K562 (cell line): Measurements from ENCODE around the gene DCAF4L1. TPM values are rescaled to one million over a fixed set of nuclear protein-coding genes. Genes with fewer than 3 reads are reported as not detected.

Experiments
- ATAC-seq: fragments of 200-7000 bp; cut with Tn5 transposase; 3 replicates; pipeline ENCODE4 v1.9.1; 2020; ENCODE audit warnings: moderate library complexity
- BruUV-seq: library from RNA; stranded (reverse); fragments of 400-500 nt; replicated peaks from 2 replicates; lab custom pipeline; 2021; lab: Mats Ljungman, UMichigan
- CTCF ChIA-PET: fragments of 300-600 bp; formaldehyde crosslinking; extraction: SDS; loops from one replicate; lab custom pipeline; 2021; ENCODE audit warnings: low intra/inter-chr PET ratio; lab: Yijun Ruan, JAX
- POLR2A ChIA-PET: fragments of 300-600, 350-650 bp; sonication (Branson Sonifier 250); formaldehyde crosslinking; extraction: SDS; loops from one replicate; lab custom pipeline; 2021; ENCODE audit warnings: antibody characterized with exemption, inconsistent platforms; lab: Yijun Ruan, JAX
- DNase-seq, 4 experiments: peaks; one replicate each; pipeline versions ENCODE4 v3.0.0 to v3.0.0-alpha.2; 2011 to 2018; ENCODE audit warnings: low spot score in 3 of 4, mixed read lengths in 3 of 4; ENCODE audit errors: extremely low read depth in 1 of 4
- FAIRE-seq: peaks from 2 replicates; lab custom pipeline; 2011; peaks lifted over from hg19 to GRCh38; lab: Jason Lieb, UNC
- H2AFZ ChIP-seq: 2 replicates; pipeline ENCODE4 v1.6.0; 2011; ENCODE audit warnings: low read depth, low read length, control low read depth, inconsistent platforms
- H3K27ac ChIP-seq: fragments of 200-600 bp; 3 replicates; pipeline ENCODE4 v1.8.0; 2011; ENCODE audit warnings: low read depth, mild to moderate bottlenecking, control low read depth, inconsistent platforms, low read length, moderate library complexity, mixed read lengths; ENCODE audit errors: extremely low read depth
- H3K27me3 ChIP-seq, 2 experiments: fragments of 300-600 bp in 1 of 2; 2 replicates in 1 of 2; 3 replicates in 1 of 2; pipeline versions ENCODE4 v1.6.0 to v1.8.0; 2011; ENCODE audit warnings: inconsistent platforms in 2 of 2, low read length in 2 of 2, mild to moderate bottlenecking in 1 of 2, mixed read lengths in 1 of 2, moderate library complexity in 1 of 2; ENCODE audit not compliant: control insufficient read depth in 2 of 2, insufficient read depth in 2 of 2
- H3K36me3 ChIP-seq: fragments of 300-600 bp; 3 replicates; pipeline ENCODE4 v1.8.0; 2011; ENCODE audit warnings: mild to moderate bottlenecking, low read length, inconsistent platforms; ENCODE audit not compliant: control insufficient read depth, insufficient read depth
- H3K4me1 ChIP-seq, 2 experiments: fragments of 200-600 bp in 1 of 2; replicated peaks in 1 of 2; 2 replicates in 1 of 2; 3 replicates in 1 of 2; pipeline versions ENCODE4 v1.5.1 to v1.8.0; 2011; ENCODE audit warnings: inconsistent platforms in 2 of 2, low read length in 2 of 2, mild to moderate bottlenecking in 1 of 2, mixed read lengths in 1 of 2, moderate library complexity in 1 of 2; ENCODE audit not compliant: control insufficient read depth in 2 of 2, insufficient read depth in 2 of 2
- H3K4me2 ChIP-seq: 2 replicates; pipeline ENCODE4 v1.6.1; 2011; ENCODE audit warnings: low read length, control low read depth, inconsistent platforms, mixed read lengths; ENCODE audit not compliant: insufficient read depth
- H3K4me3 ChIP-seq: fragments of 200-600 bp; sonication (generic), shearing (Covaris generic); 2 replicates; pipeline ENCODE4 v1.5.1; 2016; ENCODE audit warnings: control low read depth, inconsistent platforms
- H3K79me2 ChIP-seq: fragments of 200-600 bp; 3 replicates; pipeline ENCODE4 v1.8.0; 2011; ENCODE audit warnings: low read length, inconsistent platforms; ENCODE audit not compliant: control insufficient read depth, insufficient read depth
- H3K9ac ChIP-seq, 2 experiments: 2 replicates each; pipeline versions ENCODE4 v1.6.0 to v1.6.1; 2011; ENCODE audit warnings: low read depth in 2 of 2, low read length in 2 of 2, control low read depth in 1 of 2, inconsistent platforms in 1 of 2, mild to moderate bottlenecking in 1 of 2, mixed read lengths in 1 of 2; ENCODE audit not compliant: insufficient read depth in 1 of 2
- H3K9me1 ChIP-seq: one replicate; pipeline ENCODE4 v1.6.0; 2011; ENCODE audit warnings: inconsistent platforms, mild to moderate bottlenecking, low read length, moderate library complexity; ENCODE audit not compliant: control insufficient read depth, insufficient read depth
- H3K9me3 ChIP-seq: replicated peaks from 2 replicates; pipeline ENCODE4 v1.5.1; 2011; ENCODE audit warnings: low read depth, low read length, inconsistent platforms; ENCODE audit not compliant: control insufficient read depth, insufficient read depth
- H4K20me1 ChIP-seq: replicated peaks from 2 replicates; pipeline ENCODE4 v1.6.1; 2011; ENCODE audit warnings: low read length, inconsistent platforms, mixed read lengths; ENCODE audit not compliant: control insufficient read depth, insufficient read depth
- CTBP1 ChIP-seq: fragments of 450-650 bp; IDR thresholded peaks from 2 replicates; pipeline ENCODE4 v1.6.1; 2016; ENCODE audit warnings: borderline replicate concordance
- DMBX1 ChIP-seq: fragments of 250-450 bp; sonication (Bioruptor Pico); IDR thresholded peaks from 2 replicates; pipeline ENCODE4 v1.8.0; 2022; ENCODE audit warnings: inconsistent platforms, mild to moderate bottlenecking, moderate library complexity, borderline replicate concordance
- HDAC2 ChIP-seq: fragments of 450-650 bp; IDR thresholded peaks from 2 replicates; pipeline ENCODE4 v1.6.1; 2016; ENCODE audit warnings: mild to moderate bottlenecking
- PML ChIP-seq: IDR thresholded peaks from 2 replicates; pipeline ENCODE4 v1.6.1; 2012; ENCODE audit warnings: low read length, inconsistent platforms
- TEAD4 ChIP-seq, 2 experiments: sonication (generic) in 1 of 2; formaldehyde crosslinking in 1 of 2; IDR thresholded peaks; 2 replicates each; pipeline versions ENCODE4 v1.6.1 to v1.8.0; 2012 to 2022; ENCODE audit warnings: borderline replicate concordance in 1 of 2, inconsistent platforms in 1 of 2, low read length in 1 of 2, mild to moderate bottlenecking in 1 of 2, missing genetic modification reagents in 1 of 2
- ZNF133 ChIP-seq: fragments of 250-450 bp; sonication (Bioruptor Pico); IDR thresholded peaks from 2 replicates; pipeline ENCODE4 v1.4.0; 2020; ENCODE audit warnings: mild to moderate bottlenecking
- ZNF347 ChIP-seq: fragments of 450-650 bp; formaldehyde crosslinking; IDR thresholded peaks from 2 replicates; pipeline ENCODE4 v1.4.0; 2020; ENCODE audit warnings: low read depth, mild to moderate bottlenecking, moderate library complexity
- ZNF696 ChIP-seq: fragments of 250-450 bp; sonication (Bioruptor Pico); conservative IDR thresholded peaks from 2 replicates; pipeline ENCODE4 v1.4.0; 2020; ENCODE audit warnings: mild to moderate bottlenecking, moderate library complexity
- ZNF76 ChIP-seq: fragments of 250-450 bp; sonication (Bioruptor Pico); IDR thresholded peaks from 2 replicates; pipeline ENCODE4 v1.4.0; 2020; ENCODE audit warnings: mild to moderate bottlenecking, moderate library complexity, borderline replicate concordance
- WGBS: fragments of 100-300 bp; shearing (Covaris generic); methylation state at CpG from one replicate; pipeline ENCODE4 v1.1.6; 2016; ENCODE audit warnings: low coverage, mixed read lengths; ENCODE audit not compliant: insufficient coverage; ENCODE audit errors: missing lambda C conversion rate; 5-methylcytosine and 5-hydroxymethylcytosine counted together
- in situ Hi-C: fragments of 300-500 bp; cut with MboI; formaldehyde crosslinking; loops from 4 replicates; pipeline ENCODE4 v1.15.0; 2018; ENCODE audit warnings: inconsistent platforms, mixed read lengths
- intact Hi-C: fragments of 100-400 bp; cut with micrococcal nuclease; formaldehyde crosslinking; loops from 2 replicates; pipeline ENCODE4 v1.14.2; 2022
- polyA plus RNA-seq, 8 experiments: library from polyadenylated mRNA; depleted of rRNA in 4 of 8; stranded (reverse) in 5 of 8; unstranded in 3 of 8; fragments of >200 nt; fragmentation: Nextera tagmentation in 2 of 8; fragmentation: Illumina TruSeq in 1 of 8; extraction: Ambion mirVana in 2 of 8; extraction: Trizol in 1 of 8; gene quantifications; 2 replicates each; pipeline versions ENCODE4 v1.2.1 to v1.2.3, GENCODE V29; 2011 to 2014; ENCODE audit warnings: inconsistent platforms in 1 of 8, missing spikeins in 1 of 8
- total RNA-seq, 7 experiments: library from RNA; depleted of rRNA in 6 of 7; stranded (reverse); fragments of >200 nt in 6 of 7; fragmentation: Illumina TruSeq in 2 of 7; extraction: Trizol in 2 of 7; gene quantifications; 2 replicates each; pipeline versions ENCODE4 v1.2.1 to v1.2.3, GENCODE V29; 2011 to 2021; ENCODE audit warnings: low replicate concordance in 1 of 7
- TF ChIP-seq, protein P1 (sequence below): IDR thresholded peaks from 3 replicates; pipeline ENCODE4 v1.6.1; 2011; ENCODE audit warnings: borderline replicate concordance, mild to moderate bottlenecking; ENCODE audit not compliant: insufficient read length, insufficient read depth
- TF ChIP-seq, protein P2 (sequence below), 2 experiments: fragments of 450-650 bp; IDR thresholded peaks; 2 replicates each; pipeline ENCODE4 v1.6.1; 2016; ENCODE audit warnings: mild to moderate bottlenecking in 2 of 2, borderline replicate concordance in 1 of 2, low read depth in 1 of 2, moderate library complexity in 1 of 2

DCAF4L1 gene
- total and polyA plus RNA-seq, 9 of the 15 experiments (the other 6 are each of a cell fraction or from before 2014, with no cell fraction given) = 0.17 to 0.64 (median 0.36) TPM

DNA sequence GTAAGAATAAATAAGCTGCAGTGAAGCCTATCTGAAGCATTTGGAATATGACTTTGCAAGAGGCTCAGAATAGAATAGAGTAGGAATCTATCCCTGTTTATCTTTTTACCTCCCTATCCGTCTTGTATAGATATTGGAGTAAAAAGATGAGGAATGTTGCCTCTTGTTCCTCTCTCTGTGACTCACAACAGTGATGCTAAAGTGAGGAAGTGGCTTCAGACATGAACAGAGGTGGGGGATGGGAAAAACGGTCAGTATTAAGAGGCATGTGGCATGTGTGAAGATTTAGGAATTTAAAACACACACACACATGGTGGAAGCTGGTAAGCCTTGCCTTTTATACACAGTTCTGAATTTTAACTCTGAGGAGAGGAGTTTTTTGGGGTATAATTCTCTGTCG, 3.8 kb upstream of the DCAF4L1 start (continued):
- TF ChIP-seq CTBP1 (no peak), DMBX1 (CRISPR knock-in tag) (no peak)

DNA sequence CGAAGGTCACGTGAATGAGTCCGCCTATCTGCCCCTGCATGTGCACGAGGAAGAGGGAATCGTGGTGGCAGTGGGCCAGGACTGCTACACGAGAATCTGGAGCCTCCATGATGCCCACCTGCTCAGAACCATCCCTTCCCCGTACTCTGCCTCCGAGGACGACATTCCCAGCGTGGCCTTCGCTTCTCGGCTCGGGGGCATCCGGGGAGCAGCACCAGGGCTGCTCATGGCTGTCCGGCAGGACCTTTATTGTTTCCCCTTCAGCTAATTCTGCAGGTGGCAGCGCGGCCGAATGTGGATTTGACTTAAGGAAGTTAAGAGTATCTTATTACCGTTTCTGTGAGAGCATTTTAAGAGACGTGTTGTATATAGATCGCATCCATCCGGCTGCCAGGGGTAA, 1.2 kb downstream of the DCAF4L1 start:
- WGBS = 70% methylated on average over 22 of the region's 22 CpGs
- ATAC-seq (no peak), DNase-seq (no peak), FAIRE-seq (no peak)
- no peaks in the 10 kb centered on the region for H3K36me3 ChIP-seq
- no peak overlapping the region for H3K4me2 ChIP-seq
- no peaks in the 10 kb centered on the region for H3K79me2 ChIP-seq
- H3K27me3 ChIP-seq = no peaks in the 10 kb centered on the region
- no peak overlapping the region for H3K4me3 ChIP-seq
- H3K9me3 ChIP-seq = peaks cover 2% of the 10 kb centered on the region; the same call in 1 of the 2 replicates
- H2AFZ ChIP-seq = no peak overlapping the region
- in situ Hi-C loops (no loop called here), intact Hi-C loops (no loop called here)
- H3K4me1 ChIP-seq = no peaks in the 10 kb centered on the region
- ChIA-PET POLR2A (no interaction called here), CTCF (no interaction called here)
- H3K9me1 ChIP-seq = no peaks in the 10 kb centered on the region
- no peak overlapping the region for H3K27ac ChIP-seq
- no peak overlapping the region for H3K9ac ChIP-seq
- no peaks in the 10 kb centered on the region for H4K20me1 ChIP-seq
- BruUV-seq = no TSS peak
- TF ChIP-seq, protein P1, sequence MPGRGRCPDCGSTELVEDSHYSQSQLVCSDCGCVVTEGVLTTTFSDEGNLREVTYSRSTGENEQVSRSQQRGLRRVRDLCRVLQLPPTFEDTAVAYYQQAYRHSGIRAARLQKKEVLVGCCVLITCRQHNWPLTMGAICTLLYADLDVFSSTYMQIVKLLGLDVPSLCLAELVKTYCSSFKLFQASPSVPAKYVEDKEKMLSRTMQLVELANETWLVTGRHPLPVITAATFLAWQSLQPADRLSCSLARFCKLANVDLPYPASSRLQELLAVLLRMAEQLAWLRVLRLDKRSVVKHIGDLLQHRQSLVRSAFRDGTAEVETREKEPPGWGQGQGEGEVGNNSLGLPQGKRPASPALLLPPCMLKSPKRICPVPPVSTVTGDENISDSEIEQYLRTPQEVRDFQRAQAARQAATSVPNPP = no peak
- no peak for TF ChIP-seq ZNF76 (CRISPR knock-in tag)
- no peak for TF ChIP-seq TEAD4 (IDR thresholded peaks at IDR 0.05; ENCODE audit: low read length)
- TF ChIP-seq TEAD4 (CRISPR knock-in tag; IDR thresholded peaks at IDR 0.05; ENCODE audit: borderline replicate concordance) = no peak
- no peak for TF ChIP-seq HDAC2
- no peak for TF ChIP-seq PML
- TF ChIP-seq ZNF696 (CRISPR knock-in tag) = no peak
- no peak for TF ChIP-seq ZNF133 (CRISPR knock-in tag)
- no peak for TF ChIP-seq ZNF347 (CRISPR knock-in tag)
- TF ChIP-seq, protein P2, sequence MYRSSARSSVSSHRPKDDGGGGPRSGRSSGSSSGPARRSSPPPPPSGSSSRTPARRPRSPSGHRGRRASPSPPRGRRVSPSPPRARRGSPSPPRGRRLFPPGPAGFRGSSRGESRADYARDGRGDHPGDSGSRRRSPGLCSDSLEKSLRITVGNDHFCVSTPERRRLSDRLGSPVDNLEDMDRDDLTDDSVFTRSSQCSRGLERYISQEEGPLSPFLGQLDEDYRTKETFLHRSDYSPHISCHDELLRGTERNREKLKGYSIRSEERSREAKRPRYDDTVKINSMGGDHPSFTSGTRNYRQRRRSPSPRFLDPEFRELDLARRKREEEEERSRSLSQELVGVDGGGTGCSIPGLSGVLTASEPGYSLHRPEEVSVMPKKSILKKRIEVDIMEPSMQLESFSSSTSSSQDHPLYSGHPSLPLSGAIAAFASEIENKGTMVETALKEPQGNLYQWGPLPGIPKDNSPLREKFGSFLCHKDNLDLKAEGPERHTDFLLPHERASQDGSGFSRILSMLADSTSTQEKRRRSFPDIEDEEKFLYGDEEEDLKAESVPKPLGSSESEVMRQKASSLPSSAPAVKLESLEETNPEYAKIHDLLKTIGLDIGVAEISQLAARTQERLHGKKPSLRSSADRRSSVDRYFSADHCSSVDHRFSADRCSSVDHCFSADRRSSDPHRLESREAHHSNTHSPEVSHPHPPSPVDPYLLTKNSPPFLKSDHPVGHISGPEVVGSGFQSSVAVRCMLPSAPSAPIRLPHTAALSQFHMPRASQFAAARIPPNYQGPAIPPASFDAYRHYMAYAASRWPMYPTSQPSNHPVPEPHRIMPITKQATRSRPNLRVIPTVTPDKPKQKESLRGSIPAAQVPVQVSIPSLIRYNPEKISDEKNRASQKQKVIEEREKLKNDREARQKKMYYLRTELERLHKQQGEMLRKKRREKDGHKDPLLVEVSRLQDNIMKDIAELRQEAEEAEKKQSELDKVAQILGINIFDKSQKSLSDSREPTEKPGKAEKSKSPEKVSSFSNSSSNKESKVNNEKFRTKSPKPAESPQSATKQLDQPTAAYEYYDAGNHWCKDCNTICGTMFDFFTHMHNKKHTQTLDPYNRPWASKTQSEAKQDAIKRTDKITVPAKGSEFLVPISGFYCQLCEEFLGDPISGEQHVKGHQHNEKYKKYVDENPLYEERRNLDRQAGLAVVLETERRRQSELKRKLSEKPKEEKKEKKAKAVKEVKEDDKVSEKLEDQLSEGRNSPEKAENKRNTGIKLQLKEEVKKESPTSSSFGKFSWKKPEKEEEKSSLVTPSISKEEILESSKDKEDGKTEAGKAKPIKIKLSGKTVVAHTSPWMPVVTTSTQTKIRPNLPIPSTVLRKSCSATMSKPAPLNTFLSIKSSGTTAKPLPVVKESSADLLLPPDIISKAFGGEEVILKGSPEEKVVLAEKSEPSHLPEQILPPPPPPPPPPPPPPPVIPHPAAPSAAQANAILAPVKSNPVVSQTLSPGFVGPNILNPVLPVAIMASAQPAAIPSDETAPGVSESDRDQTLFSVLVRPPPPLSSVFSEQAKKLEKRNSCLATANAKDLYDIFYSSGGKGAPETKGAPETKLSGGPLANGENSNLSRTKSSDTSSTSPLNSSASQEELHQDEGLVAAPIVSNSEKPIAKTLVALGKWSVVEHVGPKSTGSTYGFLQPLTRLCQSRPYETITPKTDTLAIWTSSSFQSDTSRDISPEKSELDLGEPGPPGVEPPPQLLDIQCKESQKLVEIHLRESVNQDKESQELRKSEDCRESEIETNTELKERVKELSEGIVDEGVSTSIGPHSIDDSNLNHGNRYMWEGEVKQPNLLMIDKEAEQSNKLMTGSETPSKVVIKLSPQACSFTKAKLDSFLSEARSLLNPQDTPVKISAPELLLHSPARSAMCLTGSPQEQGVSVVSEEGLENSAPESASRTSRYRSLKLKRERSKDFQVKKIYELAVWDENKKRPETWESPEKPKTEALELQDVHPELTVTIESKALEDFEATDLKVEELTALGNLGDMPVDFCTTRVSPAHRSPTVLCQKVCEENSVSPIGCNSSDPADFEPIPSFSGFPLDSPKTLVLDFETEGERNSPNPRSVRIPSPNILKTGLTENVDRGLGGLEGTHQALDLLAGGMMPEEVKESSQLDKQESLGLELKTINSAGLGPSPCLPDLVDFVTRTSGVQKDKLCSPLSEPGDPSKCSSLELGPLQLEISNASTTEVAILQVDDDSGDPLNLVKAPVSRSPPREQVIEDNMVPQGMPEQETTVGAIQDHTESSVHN (IDR thresholded peaks at IDR 0.05; ENCODE audit: borderline replicate concordance in 1 of 2, low read depth in 1 of 2) = no peak
